Measurements from ENCODE around the gene GSTCD. TPM values are rescaled to one million over a fixed set of nuclear protein-coding genes. Genes with fewer than 3 reads are reported as not detected.

The GSTCD gene
- total and polyA plus RNA-seq, 2 of the 4 experiments (the other 2 are of a cell fraction) = 5.2 to 20.3 TPM

DNA sequence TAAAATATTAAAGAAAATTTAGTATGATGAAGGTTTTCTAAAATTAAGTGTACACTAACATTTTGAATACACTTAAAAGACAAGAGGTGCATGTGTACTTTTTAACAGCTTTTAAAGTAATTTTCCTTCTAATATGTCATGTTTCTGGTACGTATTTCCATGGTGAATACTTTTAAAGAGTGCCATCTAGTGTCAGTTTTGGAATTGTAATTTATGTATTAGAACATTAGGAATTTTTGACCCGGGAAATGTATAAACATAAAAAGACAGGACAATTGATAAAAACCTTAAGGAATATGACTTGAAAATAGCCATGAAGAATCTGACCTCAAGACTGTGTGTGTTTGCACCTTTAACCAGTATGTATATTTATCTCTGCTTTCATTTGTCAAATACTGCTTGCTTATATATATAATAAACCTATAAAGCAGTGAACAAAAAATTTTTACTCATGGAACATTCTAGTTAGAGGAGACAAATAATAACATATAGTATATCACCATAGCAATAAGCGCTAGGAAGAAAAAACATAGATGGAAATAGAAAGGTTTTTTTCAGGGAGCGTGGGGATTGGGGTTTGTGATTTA lies 7.2 kb downstream of the GSTCD start:
- no peaks in the 10 kb centered on the region for H3K9me1 ChIP-seq (ENCODE audit: insufficient read depth, low read length)
- no peak overlapping the region for H2BK20ac ChIP-seq (ENCODE audit: low read depth, low read length)
- H4K5ac ChIP-seq (ENCODE audit: low read depth, low read length) = no peak overlapping the region
- dilution Hi-C loops (cut with HindIII; ENCODE audit: low sequenced_read_pairs, unreplicated experiment) (no loop called here), in situ Hi-C loops (cut with MboI; ENCODE audit: low sequenced_read_pairs) (no loop called here), intact Hi-C loops (cut with micrococcal nuclease) (loop anchor here (5.0 kb wide), 1 partner anchor 193 kb away; no protein-coding TSS in a partner anchor)
- no peak overlapping the region for H3K56ac ChIP-seq (ENCODE audit: extremely low read depth, insufficient read depth, low read length)
- no peak overlapping the region for H2AFZ ChIP-seq (replicated peaks; ENCODE audit: low read length, poor library complexity)
- no peak overlapping the region for H2BK15ac ChIP-seq (ENCODE audit: low read depth, low read length)
- peaks cover 3% of the 10 kb centered on the region; the same call in 1 of the 2 replicates for H3K36me3 ChIP-seq (ENCODE audit: control insufficient read depth, insufficient read depth, low read length)
- no peak overlapping the region for H2AK9ac ChIP-seq (replicated peaks; ENCODE audit: low read depth, low read length, poor library complexity)
- no peak overlapping the region for H2BK120ac ChIP-seq (ENCODE audit: low read depth, low read length)
- H4K8ac ChIP-seq (ENCODE audit: low read depth in 2 of 2, low read length in 2 of 2) = no peak overlapping the region
- BruUV-seq (replicated peaks) = no TSS peak
- peak overlapping the region; percentile 61; the same call in 1 of the 2 replicates for H3K4me2 ChIP-seq (ENCODE audit: low read depth, low read length)
- no peak overlapping the region for H3K4ac ChIP-seq (ENCODE audit: low read depth, low read length)
- H2AK5ac ChIP-seq (ENCODE audit: low read depth, low read length) = no peak overlapping the region
- whole genome bisulfite sequencing, 2 experiments (ENCODE audit: extremely low coverage in 2 of 2, insufficient read length in 1 of 2) = 100% methylated on average over 1 of the region's 4 CpGs; no CpG with 5 or more reads in 1 of the 2 experiments
- H3K9ac ChIP-seq (ENCODE audit: low read depth, low read length) = no peak overlapping the region
- H3K14ac ChIP-seq (replicated peaks; ENCODE audit: low read depth, low read length) = no peak overlapping the region
- no peak overlapping the region for H3K18ac ChIP-seq (ENCODE audit: low read depth, low read length)
- no peaks in the 10 kb centered on the region for H3K4me1 ChIP-seq (ENCODE audit: control insufficient read depth, insufficient read depth, low read length)
- H2BK5ac ChIP-seq (ENCODE audit: low read depth, low read length, poor library complexity, severe bottlenecking) = no peak overlapping the region
- H3K4me3 ChIP-seq (ENCODE audit: insufficient read depth, low read depth, low read length) = no peak overlapping the region
- no peaks in the 10 kb centered on the region for H4K20me1 ChIP-seq (ENCODE audit: insufficient read depth, low read length)
- no peak overlapping the region for H4K91ac ChIP-seq (ENCODE audit: insufficient read depth, low read depth, low read length)
- POLR2A ChIA-PET (ENCODE audit: unreplicated experiment) = no interaction called here
- no peak overlapping the region for H3K23ac ChIP-seq (ENCODE audit: low read depth, low read length)
- DNase-seq = peak; percentile 45
- H3K9me3 ChIP-seq (ENCODE audit: control insufficient read depth, insufficient read depth, low read length) = no peaks in the 10 kb centered on the region
- TF ChIP-seq RFX5 (IDR thresholded peaks at IDR 0.05; ENCODE audit: low read depth, low read length) (no peak), CHD1 (IDR thresholded peaks at IDR 0.05; ENCODE audit: low read depth, low read length) (no peak), CEBPB (IDR thresholded peaks at IDR 0.05; ENCODE audit: low read depth, low read length) (no peak), NFE2L2 (IDR thresholded peaks at IDR 0.05; ENCODE audit: low read depth, low read length) (no peak), USF2 (IDR thresholded peaks at IDR 0.05; ENCODE audit: low read depth, low read length) (no peak), FOS (IDR thresholded peaks at IDR 0.05; ENCODE audit: low read depth, low read length) (no peak), BHLHE40 (IDR thresholded peaks at IDR 0.05; ENCODE audit: low read depth, low read length) (no peak), POLR2A (IDR thresholded peaks at IDR 0.05; ENCODE audit: low read depth, low read length) (no peak), MAFK (IDR thresholded peaks at IDR 0.05; ENCODE audit: low read depth, low read length) (no peak), SMC3 (IDR thresholded peaks at IDR 0.05; ENCODE audit: low read depth, low read length) (peak; percentile 31; the same call in 1 of the 2 replicates), CTCF (conservative IDR thresholded peaks at IDR 0.05; ENCODE audit: low read depth, low read length) (peak; percentile 56), MAZ (IDR thresholded peaks at IDR 0.05; ENCODE audit: borderline replicate concordance, low read depth, low read length) (no peak), MXI1 (IDR thresholded peaks at IDR 0.05; ENCODE audit: borderline replicate concordance, low read depth, low read length) (no peak), RCOR1 (IDR thresholded peaks at IDR 0.05; ENCODE audit: insufficient replicate concordance, low read length) (no peak), RAD21 (IDR thresholded peaks at IDR 0.05; ENCODE audit: low read length) (peak; percentile 39)
- TF ChIP-seq, protein P1, sequence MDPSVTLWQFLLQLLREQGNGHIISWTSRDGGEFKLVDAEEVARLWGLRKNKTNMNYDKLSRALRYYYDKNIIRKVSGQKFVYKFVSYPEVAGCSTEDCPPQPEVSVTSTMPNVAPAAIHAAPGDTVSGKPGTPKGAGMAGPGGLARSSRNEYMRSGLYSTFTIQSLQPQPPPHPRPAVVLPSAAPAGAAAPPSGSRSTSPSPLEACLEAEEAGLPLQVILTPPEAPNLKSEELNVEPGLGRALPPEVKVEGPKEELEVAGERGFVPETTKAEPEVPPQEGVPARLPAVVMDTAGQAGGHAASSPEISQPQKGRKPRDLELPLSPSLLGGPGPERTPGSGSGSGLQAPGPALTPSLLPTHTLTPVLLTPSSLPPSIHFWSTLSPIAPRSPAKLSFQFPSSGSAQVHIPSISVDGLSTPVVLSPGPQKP (IDR thresholded peaks at IDR 0.05; ENCODE audit: borderline replicate concordance, low read depth, low read length) = no peak
- CTCF ChIA-PET = interaction anchor here (0.7 kb wide), 1 partner anchor 11 kb away, joined by 3 read pairs; no protein-coding TSS in a partner anchor
- ATAC-seq (ENCODE audit: low read depth) = 0 out of 2 replicates have a peak, but pooled peaks have one; percentile 42
- no peak overlapping the region for H3K27ac ChIP-seq (ENCODE audit: insufficient read depth, low read length)
- no peaks in the 10 kb centered on the region for H3K27me3 ChIP-seq (ENCODE audit: control insufficient read depth, insufficient read depth, low read length)
- H3K79me1 ChIP-seq (ENCODE audit: low read depth in 1 of 2, low read length in 2 of 2) = peaks cover 5 to 12% of the 10 kb centered on the region in 2 experiments; a peak in 2 of 4 replicates

Data from IMR-90 (cell line).